Colonic mucosa (tissue), 4 donors: Measurements from ENCODE around the gene DHRS12. TPM values are rescaled to one million over a fixed set of nuclear protein-coding genes. Genes with fewer than 3 reads are reported as not detected.

ENCODE experiments used
- DNase-seq: peaks from one replicate; pipeline ENCODE4 v3.0.0-alpha.2; 2020
- H3K27ac ChIP-seq: fragments of 200-600 bp; one replicate; pipeline ENCODE4 v1.8.0; 2021
- H3K27me3 ChIP-seq: fragments of 200-600 bp; one replicate; pipeline ENCODE4 v1.8.0; 2021
- H3K36me3 ChIP-seq: fragments of 200-600 bp; one replicate; pipeline ENCODE4 v1.8.0; 2021
- H3K4me1 ChIP-seq: fragments of 200-600 bp; one replicate; pipeline ENCODE4 v1.8.0; 2021; ENCODE audit warnings: mild to moderate bottlenecking
- H3K4me3 ChIP-seq: fragments of 200-600 bp; one replicate; pipeline ENCODE4 v1.8.0; 2021
- H3K9ac ChIP-seq, 2 donors: one replicate each; pipeline ENCODE4 v1.7.0; 2013; ENCODE audit warnings: control low read depth in 2 of 2, low read depth in 2 of 2, low read length in 2 of 2
- H3K9me3 ChIP-seq: fragments of 200-600 bp; one replicate; pipeline ENCODE4 v1.8.0; 2021
- intact Hi-C: fragments of 100-400 bp; cut with DNase I; formaldehyde crosslinking; loops from one replicate; pipeline ENCODE4 v1.14.1; 2022
- total RNA-seq, 2 donors: library from RNA; stranded (reverse); fragmentation: NEBNext Ultra II Directional in 1 of 2; extraction: Animal tissue kit (Norgen Biotek cat#: 25700) in 1 of 2; gene quantifications; one replicate each; pipeline ENCODE4 v1.2.1, GENCODE V29; 2021
- TF ChIP-seq, protein P1 (sequence below): fragments of 200-600 bp; IDR thresholded peaks from one replicate; pipeline ENCODE4 v1.8.0; 2022; ENCODE audit warnings: antibody characterized with exemption, mild to moderate bottlenecking
- donor health status: healthy.
- donor health status: DM: no; HTN: no; CAD: no.
- donor health status: DM: no; HTN: no; CAD: no.

The DHRS12 gene
- total RNA-seq, 2 donors from 2014 or later: 6.6 to 12.4 TPM

DNA sequence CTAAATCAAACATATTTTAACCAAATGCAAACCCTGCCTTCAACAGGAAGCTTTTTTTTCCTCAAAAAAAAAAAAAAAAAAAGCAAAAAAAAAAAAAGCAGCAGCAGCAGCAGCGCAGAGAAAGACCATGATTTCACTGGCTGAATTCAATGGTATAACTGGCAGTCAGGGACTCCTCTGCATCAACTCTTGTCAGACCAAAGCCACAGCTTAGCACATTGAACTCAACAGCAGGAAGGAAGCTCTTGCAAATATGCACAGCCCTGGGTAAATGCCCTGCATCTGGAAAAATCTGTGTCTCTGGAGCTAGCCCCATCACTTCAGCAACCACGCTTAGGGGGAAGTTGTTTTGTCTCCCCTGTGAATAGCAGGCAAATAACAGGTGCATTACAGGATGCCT lies 17.6 kb upstream of the DHRS12 start:
- no peaks in the 10 kb centered on the region for H3K36me3 ChIP-seq

DNA sequence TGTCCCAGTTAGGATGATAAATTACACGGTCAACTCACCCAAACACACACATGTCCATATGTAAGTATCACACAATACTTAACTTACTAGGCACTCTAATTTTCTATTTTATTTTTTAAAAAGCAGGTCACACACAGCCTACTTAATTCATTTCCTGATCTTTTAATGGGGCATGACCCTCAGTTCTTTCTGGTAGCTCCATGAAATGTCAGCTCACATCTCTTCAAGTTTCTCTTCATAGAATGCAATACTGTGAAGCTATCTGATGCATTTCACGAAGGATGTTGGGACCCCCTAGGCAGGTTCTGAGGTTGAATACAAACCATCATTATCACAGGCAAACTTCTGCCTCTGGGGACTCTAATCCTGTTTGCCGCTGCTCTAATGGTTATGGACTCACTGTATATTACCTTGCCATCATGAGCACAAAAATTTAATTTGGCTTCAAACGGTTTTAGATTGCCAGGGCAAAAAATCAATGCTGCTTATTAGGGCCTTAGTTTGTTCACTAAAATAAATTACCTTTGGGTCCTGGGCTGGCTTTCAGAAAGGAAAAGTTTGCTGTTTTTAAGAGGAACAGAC lies 16.1 kb upstream of the DHRS12 start:
- Histone ChIP-seq H3K4me1 (no peaks in the 10 kb centered on the region), H3K9me3 (no peaks in the 10 kb centered on the region)
- DNase-seq: no peak

More for the DNA sequence above, 17.6 kb upstream of the DHRS12 start:
- Histone ChIP-seq H3K9ac (no peak overlapping the region), H3K9me3 (no peaks in the 10 kb centered on the region), H3K27me3 (no peaks in the 10 kb centered on the region), H3K4me3 (no peak overlapping the region), H3K4me1 (no peaks in the 10 kb centered on the region), H3K27ac (no peak overlapping the region)
- intact Hi-C loops: no loop called here
- no peak for DNase-seq
- TF ChIP-seq, protein P1, sequence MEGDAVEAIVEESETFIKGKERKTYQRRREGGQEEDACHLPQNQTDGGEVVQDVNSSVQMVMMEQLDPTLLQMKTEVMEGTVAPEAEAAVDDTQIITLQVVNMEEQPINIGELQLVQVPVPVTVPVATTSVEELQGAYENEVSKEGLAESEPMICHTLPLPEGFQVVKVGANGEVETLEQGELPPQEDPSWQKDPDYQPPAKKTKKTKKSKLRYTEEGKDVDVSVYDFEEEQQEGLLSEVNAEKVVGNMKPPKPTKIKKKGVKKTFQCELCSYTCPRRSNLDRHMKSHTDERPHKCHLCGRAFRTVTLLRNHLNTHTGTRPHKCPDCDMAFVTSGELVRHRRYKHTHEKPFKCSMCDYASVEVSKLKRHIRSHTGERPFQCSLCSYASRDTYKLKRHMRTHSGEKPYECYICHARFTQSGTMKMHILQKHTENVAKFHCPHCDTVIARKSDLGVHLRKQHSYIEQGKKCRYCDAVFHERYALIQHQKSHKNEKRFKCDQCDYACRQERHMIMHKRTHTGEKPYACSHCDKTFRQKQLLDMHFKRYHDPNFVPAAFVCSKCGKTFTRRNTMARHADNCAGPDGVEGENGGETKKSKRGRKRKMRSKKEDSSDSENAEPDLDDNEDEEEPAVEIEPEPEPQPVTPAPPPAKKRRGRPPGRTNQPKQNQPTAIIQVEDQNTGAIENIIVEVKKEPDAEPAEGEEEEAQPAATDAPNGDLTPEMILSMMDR: no peak

DNA sequence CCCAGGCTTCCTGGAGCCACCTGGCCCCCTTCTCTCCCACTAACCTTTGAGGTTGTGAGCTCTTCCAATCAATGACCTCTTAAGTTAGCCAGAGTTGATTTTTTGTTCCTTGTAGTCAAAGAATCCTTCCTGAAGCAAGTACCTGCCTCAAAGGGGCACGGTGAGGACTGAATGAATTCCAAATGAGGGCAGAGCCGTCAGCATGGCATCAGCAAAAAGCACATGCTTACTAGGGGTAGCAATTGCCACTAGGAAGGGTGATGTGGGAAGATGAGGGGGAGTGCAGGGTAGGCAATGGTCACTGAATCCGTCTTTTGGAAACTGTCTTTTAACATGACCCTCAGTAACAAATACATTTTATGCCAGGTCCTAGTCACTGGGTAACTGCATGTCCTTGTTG lies 15.6 kb upstream of the DHRS12 start:
- TF ChIP-seq, protein P1: no peak
- H3K27me3 ChIP-seq: no peaks in the 10 kb centered on the region
- H3K27ac ChIP-seq: no peak overlapping the region
- H3K4me1 ChIP-seq: no peaks in the 10 kb centered on the region
- H3K4me3 ChIP-seq: no peak overlapping the region
- intact Hi-C loops: loop anchor here (5.0 to 10.0 kb wide), 2 partner anchors 308 to 385 kb away; partner anchors contain the start of gene NEK5
- H3K36me3 ChIP-seq: no peaks in the 10 kb centered on the region
- H3K9ac ChIP-seq: no peak overlapping the region
- H3K9me3 ChIP-seq: no peaks in the 10 kb centered on the region
- DNase-seq: no peak

More for the DNA sequence above, 16.1 kb upstream of the DHRS12 start:
- intact Hi-C loops: no loop called here
- H3K9ac ChIP-seq: no peak overlapping the region
- no peaks in the 10 kb centered on the region for H3K36me3 ChIP-seq
- no peaks in the 10 kb centered on the region for H3K27me3 ChIP-seq
- TF ChIP-seq, protein P1: no peak
- no peak overlapping the region for H3K27ac ChIP-seq
- H3K4me3 ChIP-seq: no peak overlapping the region

DNA sequence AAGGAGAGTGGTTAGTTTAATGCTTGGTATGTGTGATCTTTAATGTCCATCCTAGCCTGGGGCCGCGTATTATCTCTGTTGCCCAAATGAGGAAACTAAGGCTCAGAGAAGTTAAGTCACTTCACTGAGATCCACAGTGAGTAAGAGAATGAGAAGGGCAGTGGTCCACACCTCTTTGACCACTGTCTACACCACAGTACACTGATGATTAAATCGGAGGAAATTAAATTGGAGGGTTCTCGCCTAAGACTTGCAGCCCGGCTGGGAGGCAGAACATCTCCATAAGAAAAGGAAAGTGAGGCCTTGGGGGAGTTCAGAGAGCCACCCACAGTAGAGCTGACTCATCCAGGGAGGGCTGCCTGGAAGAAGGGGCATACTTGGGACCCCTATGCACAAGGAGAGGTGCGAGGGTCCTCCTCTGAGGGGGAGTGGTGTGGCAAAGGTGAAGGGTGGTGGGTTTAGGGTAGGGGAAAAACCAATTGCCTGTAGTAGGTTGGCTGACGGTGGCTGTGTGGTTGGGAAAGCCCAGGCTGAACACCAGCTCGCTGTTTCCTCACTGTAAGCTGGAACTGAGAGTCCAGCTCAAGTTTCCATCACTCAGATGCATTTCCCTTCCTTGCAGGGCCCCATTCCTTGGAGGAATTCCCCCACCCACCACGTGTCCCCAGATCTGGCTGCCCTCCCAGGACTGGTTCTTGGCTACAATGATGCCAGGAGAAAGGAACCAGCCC lies 15.0 kb upstream of the DHRS12 start:
- H3K9ac ChIP-seq: no peak overlapping the region
- H3K4me3 ChIP-seq: no peak overlapping the region
- no peak overlapping the region for H3K27ac ChIP-seq
- H3K36me3 ChIP-seq: no peaks in the 10 kb centered on the region
- H3K27me3 ChIP-seq: no peaks in the 10 kb centered on the region
- H3K4me1 ChIP-seq: no peaks in the 10 kb centered on the region
- DNase-seq: no peak
- TF ChIP-seq, protein P1: no peak
- intact Hi-C loops: loop anchor here (5.0 to 10.0 kb wide), 2 partner anchors 308 to 386 kb away; partner anchors contain the start of gene NEK5
- no peaks in the 10 kb centered on the region for H3K9me3 ChIP-seq

DNA sequence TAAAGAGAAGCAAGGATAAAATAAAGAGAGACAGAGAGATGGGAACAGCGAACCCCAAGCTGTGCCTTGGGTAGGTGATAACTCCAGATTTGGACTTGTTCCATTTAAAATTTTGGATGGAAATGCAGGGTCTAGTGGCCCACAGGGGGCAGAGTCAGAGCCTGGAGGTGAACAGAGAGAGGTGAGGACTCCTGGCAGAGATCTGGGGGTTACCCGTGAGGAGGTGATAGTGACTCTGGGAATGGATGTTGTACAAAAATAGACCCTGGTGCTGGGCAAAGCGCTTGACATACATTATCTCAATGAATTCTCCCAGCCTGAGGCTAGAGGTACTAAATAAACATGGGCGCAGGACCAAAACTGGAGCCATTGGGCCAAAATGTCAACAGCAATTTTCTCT lies 14.3 kb upstream of the DHRS12 start:
- Histone ChIP-seq H3K36me3 (no peaks in the 10 kb centered on the region), H3K9me3 (no peaks in the 10 kb centered on the region), H3K9ac (no peak overlapping the region), H3K4me3 (no peak overlapping the region), H3K27me3 (no peaks in the 10 kb centered on the region), H3K4me1 (no peaks in the 10 kb centered on the region), H3K27ac (no peak overlapping the region)
- DNase-seq: no peak
- intact Hi-C loops: loop anchor here (5.0 to 10.0 kb wide), 2 partner anchors 309 to 387 kb away; partner anchors contain the start of gene NEK5
- TF ChIP-seq, protein P1: no peak
